Progenitor cell of endocrine pancreas (in vitro differentiated cells): ENCODE data around the gene ZBTB20. TPM values are rescaled to one million over a fixed set of nuclear protein-coding genes. Genes with fewer than 3 reads are reported as not detected.
"Not testable (repeated sequence)": the region's sequence is repeated elsewhere in the genome, so short reads cannot be mapped to it uniquely, and the experiment has no call there.

Source experiments
- DNase-seq: peaks from one replicate; pipeline ENCODE4 v3.0.0; 2021; ENCODE audit warnings: low spot score; ENCODE audit not compliant: unreplicated experiment
- H3K27ac Mint-ChIP-seq: 2 replicates; pipeline ENCODE4 v1.8.0; 2021; ENCODE audit warnings: mild to moderate bottlenecking, moderate library complexity, mixed read lengths
- H3K27me3 Mint-ChIP-seq: 2 replicates; pipeline ENCODE4 v1.8.0; 2021; ENCODE audit warnings: mixed read lengths
- H3K36me3 Mint-ChIP-seq: 2 replicates; pipeline ENCODE4 v1.8.0; 2022; ENCODE audit warnings: mixed read lengths; ENCODE audit not compliant: insufficient read depth
- H3K4me1 Mint-ChIP-seq: 2 replicates; pipeline ENCODE4 v1.8.0; 2021; ENCODE audit warnings: low read depth, mixed read lengths
- H3K4me3 Mint-ChIP-seq: 2 replicates; pipeline ENCODE4 v1.8.0; 2021; ENCODE audit warnings: low read depth, mild to moderate bottlenecking, moderate library complexity, mixed read lengths
- H3K9me3 Mint-ChIP-seq: 2 replicates; pipeline ENCODE4 v1.8.0; 2021; ENCODE audit warnings: low read depth, mixed read lengths
- CTCF ChIP-seq: fragments of 200-600 bp; sonication (generic); IDR thresholded peaks from one replicate; pipeline ENCODE4 v1.5.0; 2021; ENCODE audit warnings: antibody characterized with exemption, mild to moderate bottlenecking; ENCODE audit not compliant: unreplicated experiment
- total RNA-seq: library from RNA; stranded (reverse); gene quantifications from 2 replicates; pipeline ENCODE4 v1.2.1, GENCODE V29; 2021

Gene ZBTB20
- total RNA-seq, 1 donor from 2014 or later, result 27.3 TPM

GRCh38 chr3:114680299-114680698 lies 466.8 kb downstream of the ZBTB20 start:
- no peak for DNase-seq
- peaks cover 1% of the 10 kb centered on the region for H3K36me3 Mint-ChIP-seq
- TF ChIP-seq CTCF, result no peak
- no peaks in the 10 kb centered on the region for H3K27me3 Mint-ChIP-seq
- peaks cover 10% of the 10 kb centered on the region for H3K4me1 Mint-ChIP-seq
- H3K9me3 Mint-ChIP-seq, result peaks cover 3% of the 10 kb centered on the region
- H3K27ac Mint-ChIP-seq, result no peak overlapping the region
- H3K4me3 Mint-ChIP-seq, result no peak overlapping the region

- H3K4me1 Mint-ChIP-seq, H3K27ac Mint-ChIP-seq, H3K27me3 Mint-ChIP-seq, H3K9me3 Mint-ChIP-seq, DNase-seq, H3K36me3 Mint-ChIP-seq, H3K4me3 Mint-ChIP-seq: not testable (repeated sequence)
Observed at GRCh38 chr3:114679773-114680172, 467.3 kb downstream of the ZBTB20 start.

- Mint-ChIP-seq H3K27me3 (no peaks in the 10 kb centered on the region), H3K36me3 (peaks cover 1% of the 10 kb centered on the region), H3K27ac (no peak overlapping the region), H3K4me3 (no peak overlapping the region), H3K4me1 (peaks cover 3% of the 10 kb centered on the region), H3K9me3 (peaks cover 3% of the 10 kb centered on the region)
- TF ChIP-seq CTCF, result no peak
- no peak for DNase-seq
Observed at GRCh38 chr3:114675104-114675503, 472.0 kb downstream of the ZBTB20 start.

GRCh38 chr3:114674036-114674435 lies 473.1 kb downstream of the ZBTB20 start:
- Mint-ChIP-seq H3K4me1 (peaks cover 3% of the 10 kb centered on the region), H3K9me3 (no peaks in the 10 kb centered on the region), H3K27ac (no peak overlapping the region), H3K36me3 (no peaks in the 10 kb centered on the region), H3K4me3 (no peak overlapping the region), H3K27me3 (no peaks in the 10 kb centered on the region)
- no peak for TF ChIP-seq CTCF
- DNase-seq, result no peak

- Mint-ChIP-seq H3K36me3 (no peaks in the 10 kb centered on the region), H3K4me3 (no peak overlapping the region), H3K9me3 (no peaks in the 10 kb centered on the region), H3K27ac (no peak overlapping the region), H3K4me1 (peaks cover 3% of the 10 kb centered on the region), H3K27me3 (no peaks in the 10 kb centered on the region)
- no peak for DNase-seq
- TF ChIP-seq CTCF, result no peak
Observed at GRCh38 chr3:114673481-114673880, 473.6 kb downstream of the ZBTB20 start.

GRCh38 chr3:114672692-114673447 lies 474.2 kb downstream of the ZBTB20 start:
- DNase-seq, result no peak
- H3K36me3 Mint-ChIP-seq, result no peaks in the 10 kb centered on the region
- no peaks in the 10 kb centered on the region for H3K27me3 Mint-ChIP-seq
- no peak for TF ChIP-seq CTCF
- H3K4me3 Mint-ChIP-seq, result no peak overlapping the region
- no peaks in the 10 kb centered on the region for H3K9me3 Mint-ChIP-seq
- no peak overlapping the region for H3K27ac Mint-ChIP-seq
- H3K4me1 Mint-ChIP-seq, result peaks cover 3% of the 10 kb centered on the region
